ENCODE measurements around the gene NTRK3.

The NTRK3 gene

GRCh38 chr15:88231909-88232644 is 24.5 kb downstream of the NTRK3 start:
- no peak for DNase-seq (ENCODE audit: low read depth in 2 of 2)

GRCh38 chr15:88230823-88231222 is 25.7 kb downstream of the NTRK3 start:
- DNase-seq (ENCODE audit: low read depth in 2 of 2), result no peak

GRCh38 chr15:88225461-88225860 is 31.1 kb downstream of the NTRK3 start:
- no peak for DNase-seq (ENCODE audit: low read depth in 2 of 2)

- DNase-seq (ENCODE audit: low read depth in 2 of 2), result no peak
Observed at GRCh38 chr15:88223084-88223483, 33.5 kb downstream of the NTRK3 start.

GRCh38 chr15:88221836-88222235 is 34.7 kb downstream of the NTRK3 start:
- DNase-seq (ENCODE audit: low read depth in 2 of 2), result no peak

- DNase-seq (ENCODE audit: low read depth in 2 of 2), result no peak
Observed at GRCh38 chr15:88220443-88221335, 35.9 kb downstream of the NTRK3 start.

GRCh38 chr15:88219623-88220022 is 36.9 kb downstream of the NTRK3 start:
- no peak for DNase-seq (ENCODE audit: low read depth in 2 of 2)

- no peak for DNase-seq (ENCODE audit: low read depth in 2 of 2)
Observed at GRCh38 chr15:88218557-88219221, 37.9 kb downstream of the NTRK3 start.

- no peak for DNase-seq (ENCODE audit: low read depth in 2 of 2)
Observed at GRCh38 chr15:88215066-88215648, 41.4 kb downstream of the NTRK3 start.

GRCh38 chr15:88209111-88209510 is 47.4 kb downstream of the NTRK3 start:
- DNase-seq (ENCODE audit: low read depth in 2 of 2), result no peak

GRCh38 chr15:88208396-88208795 is 48.1 kb downstream of the NTRK3 start:
- no peak for DNase-seq (ENCODE audit: low read depth in 2 of 2)

- DNase-seq (ENCODE audit: low read depth in 2 of 2), result no peak
Observed at GRCh38 chr15:88207565-88207964, 49.0 kb downstream of the NTRK3 start.

- no peak for DNase-seq (ENCODE audit: low read depth in 2 of 2)
Observed at GRCh38 chr15:88204584-88204983, 52.0 kb downstream of the NTRK3 start.

- no peak for DNase-seq (ENCODE audit: low read depth in 2 of 2)
Observed at GRCh38 chr15:88202231-88202630, 54.3 kb downstream of the NTRK3 start.

GRCh38 chr15:88201207-88201606 is 55.3 kb downstream of the NTRK3 start:
- no peak for DNase-seq (ENCODE audit: low read depth in 2 of 2)

- no peak for DNase-seq (ENCODE audit: low read depth in 2 of 2)
Observed at GRCh38 chr15:88196961-88197360, 59.6 kb downstream of the NTRK3 start.

- DNase-seq (ENCODE audit: low read depth in 2 of 2), result no peak
Observed at GRCh38 chr15:88194162-88194561, 62.4 kb downstream of the NTRK3 start.

- no peak for DNase-seq (ENCODE audit: low read depth in 2 of 2)
Observed at GRCh38 chr15:88193415-88193814, 63.1 kb downstream of the NTRK3 start.

GRCh38 chr15:88191812-88192165 is 64.8 kb downstream of the NTRK3 start:
- no peak for DNase-seq (ENCODE audit: low read depth in 2 of 2)

- no peak for DNase-seq (ENCODE audit: low read depth in 2 of 2)
Observed at GRCh38 chr15:88190232-88190631, 66.3 kb downstream of the NTRK3 start.

- no peak for DNase-seq (ENCODE audit: low read depth in 2 of 2)
Observed at GRCh38 chr15:88188300-88188699, 68.2 kb downstream of the NTRK3 start.

GRCh38 chr15:88187195-88187594 is 69.3 kb downstream of the NTRK3 start:
- no peak for DNase-seq (ENCODE audit: low read depth in 2 of 2)
